Karpas-422 (cell line): ENCODE results near the gene CLMP. TPM values are rescaled to one million over a fixed set of nuclear protein-coding genes. Genes with fewer than 3 reads are reported as not detected.

Experiments used
- DNase-seq: peaks from one replicate; pipeline ENCODE4 v3.0.0-alpha.2; 2015
- H2AFZ ChIP-seq: fragments of 200-600 bp; sonication (generic); 2 replicates; pipeline ENCODE4 v1.6.1; 2014; ENCODE audit warnings: antibody characterized with exemption, low read length, mixed read lengths
- H3K27ac ChIP-seq: fragments of 200-600 bp; sonication (generic); 2 replicates; pipeline ENCODE4 v1.5.1; 2014; ENCODE audit warnings: mild to moderate bottlenecking, low read length, moderate library complexity
- H3K27me3 ChIP-seq: fragments of 200-600 bp; sonication (generic); 2 replicates; pipeline ENCODE4 v1.6.1; 2014; ENCODE audit warnings: low read length, mixed read lengths
- H3K36me3 ChIP-seq: fragments of 200-600 bp; sonication (generic); 2 replicates; pipeline ENCODE4 v1.6.1; 2014; ENCODE audit warnings: low read length, mixed read lengths; ENCODE audit not compliant: insufficient read depth
- H3K4me1 ChIP-seq: fragments of 200-600 bp; sonication (generic); 2 replicates; pipeline ENCODE4 v1.6.1; 2014; ENCODE audit warnings: mild to moderate bottlenecking, low read length, mixed read lengths
- H3K4me2 ChIP-seq: fragments of 200-600 bp; sonication (generic); 2 replicates; pipeline ENCODE4 v1.6.1; 2014; ENCODE audit warnings: low read length, low read depth, mild to moderate bottlenecking; ENCODE audit not compliant: poor library complexity, severe bottlenecking
- H3K4me3 ChIP-seq: fragments of 200-600 bp; sonication (generic); 2 replicates; pipeline ENCODE4 v1.5.1; 2014; ENCODE audit warnings: mild to moderate bottlenecking, antibody characterized with exemption, low read length, mixed read lengths
- H3K79me2 ChIP-seq: fragments of 200-600 bp; sonication (generic); 2 replicates; pipeline ENCODE4 v1.6.1; 2014; ENCODE audit warnings: mild to moderate bottlenecking, low read length, mixed read lengths
- H3K9ac ChIP-seq: fragments of 200-600 bp; sonication (generic); 2 replicates; pipeline ENCODE4 v1.6.0; 2014; ENCODE audit warnings: low read length
- H3K9me2 ChIP-seq: fragments of 200-600 bp; sonication (generic), shearing (Covaris generic); replicated peaks from 2 replicates; pipeline ENCODE4 v1.6.0; 2014; ENCODE audit warnings: mild to moderate bottlenecking, low read length, moderate library complexity; ENCODE audit not compliant: insufficient read depth
- H3K9me3 ChIP-seq: fragments of 300-700, 200-600 bp; sonication (generic); 2 replicates; pipeline ENCODE4 v1.6.1; 2014; ENCODE audit warnings: low read length, mixed read lengths
- H4K20me1 ChIP-seq: fragments of 200-600 bp; sonication (generic); 2 replicates; pipeline ENCODE4 v1.6.1; 2014; ENCODE audit warnings: mild to moderate bottlenecking, antibody characterized with exemption, low read length, low read depth; ENCODE audit not compliant: insufficient read depth
- total RNA-seq: library from RNA; depleted of rRNA; stranded (reverse); fragments of >200 nt; shearing (Covaris generic); gene quantifications from 2 replicates; pipeline ENCODE4 v1.2.3, GENCODE V29; 2014; ENCODE audit warnings: low replicate concordance

CLMP gene
- total RNA-seq, 1 experiment from 2014 or later: not detected

DNA sequence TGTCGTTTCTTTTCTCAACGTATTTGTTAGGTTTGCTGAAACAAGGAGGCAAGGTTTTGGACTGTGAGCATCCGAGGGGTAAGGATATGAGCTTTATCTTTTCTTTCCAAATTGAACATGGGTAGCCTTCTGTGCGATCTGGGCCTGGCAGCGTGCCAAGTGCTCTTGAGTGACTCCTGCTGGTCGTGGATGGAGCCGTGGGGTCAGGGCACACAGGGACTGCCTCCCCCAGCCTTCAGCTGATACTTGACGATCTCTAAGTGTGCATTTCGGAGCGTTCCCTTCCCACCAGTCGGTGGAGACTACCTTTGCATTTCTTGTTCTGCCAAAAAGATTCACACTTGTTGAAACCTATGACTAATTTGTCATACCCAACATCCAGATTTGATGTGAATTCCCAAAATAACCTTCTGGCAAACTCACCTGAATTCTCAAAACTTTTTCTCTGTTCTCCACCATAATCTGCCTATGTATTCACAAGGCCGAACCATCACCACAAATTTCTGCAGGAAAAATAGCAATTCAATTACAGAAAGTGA lies 40.1 kb upstream of the CLMP start:
- H3K79me2 ChIP-seq: no peaks in the 10 kb centered on the region
- no peak overlapping the region for H3K4me3 ChIP-seq
- no peaks in the 10 kb centered on the region for H3K9me2 ChIP-seq
- H2AFZ ChIP-seq: no peak overlapping the region
- H3K9ac ChIP-seq: no peak overlapping the region
- DNase-seq: peak; percentile 74
- no peak overlapping the region for H3K4me2 ChIP-seq
- H4K20me1 ChIP-seq: no peaks in the 10 kb centered on the region
- H3K36me3 ChIP-seq: no peaks in the 10 kb centered on the region
- no peak overlapping the region for H3K27ac ChIP-seq
- no peaks in the 10 kb centered on the region for H3K27me3 ChIP-seq
- H3K9me3 ChIP-seq: no peaks in the 10 kb centered on the region
- H3K4me1 ChIP-seq: no peaks in the 10 kb centered on the region

DNA sequence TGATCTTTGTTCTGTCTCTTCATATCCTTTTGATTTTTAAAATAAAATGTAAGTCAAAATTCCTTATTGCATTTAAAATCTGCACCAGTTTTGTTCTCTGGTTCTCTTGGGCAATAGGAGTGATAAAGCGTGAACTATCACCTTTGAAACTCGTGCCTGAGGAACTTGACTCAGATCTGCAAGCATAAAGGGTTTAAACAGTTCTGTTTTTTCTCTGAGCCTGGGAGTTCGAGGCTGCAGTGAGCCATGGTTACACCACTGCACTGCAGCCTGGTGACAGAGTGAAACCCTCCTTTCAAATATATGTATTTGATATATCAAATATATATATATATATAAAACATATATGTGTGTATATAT lies 38.9 kb upstream of the CLMP start:
- Histone ChIP-seq H3K79me2 (no peaks in the 10 kb centered on the region), H3K4me1 (no peaks in the 10 kb centered on the region), H3K4me2 (no peak overlapping the region), H4K20me1 (no peaks in the 10 kb centered on the region), H3K27me3 (no peaks in the 10 kb centered on the region), H3K9me3 (no peaks in the 10 kb centered on the region), H3K27ac (no peak overlapping the region), H3K4me3 (no peak overlapping the region), H2AFZ (no peak overlapping the region), H3K9ac (no peak overlapping the region), H3K9me2 (no peaks in the 10 kb centered on the region), H3K36me3 (no peaks in the 10 kb centered on the region)
- no peak for DNase-seq

DNA sequence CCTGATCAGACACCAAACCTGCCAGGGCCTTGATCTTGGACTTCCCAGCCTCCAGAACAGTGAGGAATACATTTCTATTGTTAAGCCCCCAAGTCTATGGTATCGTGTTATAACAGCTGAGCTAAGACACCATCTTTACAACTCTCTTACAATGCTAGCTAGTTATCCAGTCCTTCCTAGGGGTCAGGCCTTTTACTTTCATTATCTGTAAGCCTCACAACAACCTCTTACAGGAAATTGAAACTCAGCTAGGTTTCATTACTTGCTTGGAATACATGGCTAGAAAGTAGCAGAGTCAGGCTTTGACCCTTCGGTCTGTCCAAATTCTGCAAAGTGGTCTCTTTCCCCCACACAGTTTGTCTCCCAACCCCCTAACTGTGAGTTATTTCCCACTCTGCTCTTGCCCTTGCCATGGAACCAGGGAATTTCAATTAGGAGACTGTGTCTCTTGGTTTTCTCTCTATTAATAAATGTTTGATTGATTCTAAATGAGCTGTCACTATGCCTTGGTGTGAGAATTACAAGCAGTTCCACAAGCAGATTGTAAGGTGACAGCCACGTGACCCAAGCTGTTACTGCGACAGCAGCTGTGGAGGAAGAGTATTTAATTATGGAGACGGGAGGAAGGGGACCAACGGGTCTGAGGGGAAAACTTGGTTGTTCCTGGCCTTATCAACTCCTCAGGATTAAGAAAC lies 38.4 kb upstream of the CLMP start:
- H3K27ac ChIP-seq: no peak overlapping the region

GRCh38 chr11:123231777-123232176 lies 36.7 kb upstream of the CLMP start:
- Histone ChIP-seq H2AFZ (no peak overlapping the region), H3K9ac (no peak overlapping the region), H3K9me2 (no peaks in the 10 kb centered on the region), H3K27me3 (no peaks in the 10 kb centered on the region), H3K79me2 (no peaks in the 10 kb centered on the region), H3K4me2 (no peak overlapping the region), H3K4me1 (no peaks in the 10 kb centered on the region), H3K27ac (no peak overlapping the region), H3K9me3 (no peaks in the 10 kb centered on the region), H3K36me3 (no peaks in the 10 kb centered on the region), H4K20me1 (no peaks in the 10 kb centered on the region), H3K4me3 (no peak overlapping the region)
- DNase-seq: no peak

More for the DNA sequence above, 38.4 kb upstream of the CLMP start:
- Histone ChIP-seq H3K36me3 (no peaks in the 10 kb centered on the region), H3K79me2 (no peaks in the 10 kb centered on the region), H3K9me2 (no peaks in the 10 kb centered on the region), H3K27me3 (no peaks in the 10 kb centered on the region), H3K9me3 (no peaks in the 10 kb centered on the region), H2AFZ (no peak overlapping the region), H3K4me3 (no peak overlapping the region), H3K4me1 (no peaks in the 10 kb centered on the region), H3K9ac (no peak overlapping the region), H4K20me1 (no peaks in the 10 kb centered on the region), H3K4me2 (no peak overlapping the region)
- no peak for DNase-seq

GRCh38 chr11:123231256-123231655 lies 36.2 kb upstream of the CLMP start:
- Histone ChIP-seq H3K79me2 (no peaks in the 10 kb centered on the region), H3K9me2 (no peaks in the 10 kb centered on the region), H4K20me1 (no peaks in the 10 kb centered on the region), H3K4me1 (no peaks in the 10 kb centered on the region), H3K4me3 (no peak overlapping the region), H3K27me3 (no peaks in the 10 kb centered on the region), H3K27ac (no peak overlapping the region), H2AFZ (no peak overlapping the region), H3K9me3 (no peaks in the 10 kb centered on the region), H3K9ac (no peak overlapping the region), H3K4me2 (no peak overlapping the region), H3K36me3 (no peaks in the 10 kb centered on the region)
- no peak for DNase-seq

DNA sequence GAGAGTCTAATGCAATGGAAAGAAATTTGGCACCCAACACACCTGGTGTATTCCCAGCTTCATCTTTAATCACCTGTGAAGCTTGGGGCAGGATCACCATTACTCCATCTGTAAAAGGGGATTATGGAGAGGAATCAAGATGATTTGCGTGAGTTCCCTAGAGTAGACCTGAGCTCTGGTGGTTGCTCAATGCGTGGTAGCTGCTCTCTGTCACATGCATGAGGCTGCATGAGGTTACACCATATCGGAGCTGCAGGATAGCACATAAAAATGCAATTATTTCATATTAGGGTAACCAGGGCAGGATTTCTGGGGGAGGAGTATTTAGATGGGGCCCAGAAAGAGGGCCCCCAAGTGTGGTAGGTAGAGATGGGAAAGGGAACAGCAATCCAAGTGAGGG lies 35.3 kb upstream of the CLMP start:
- no peak overlapping the region for H3K27ac ChIP-seq
- H3K4me2 ChIP-seq: no peak overlapping the region
- no peaks in the 10 kb centered on the region for H3K9me3 ChIP-seq
- H4K20me1 ChIP-seq: no peaks in the 10 kb centered on the region
- H2AFZ ChIP-seq: no peak overlapping the region
- no peaks in the 10 kb centered on the region for H3K9me2 ChIP-seq
- no peaks in the 10 kb centered on the region for H3K4me1 ChIP-seq
- H3K27me3 ChIP-seq: no peaks in the 10 kb centered on the region
- H3K36me3 ChIP-seq: no peaks in the 10 kb centered on the region
- H3K79me2 ChIP-seq: no peaks in the 10 kb centered on the region
- DNase-seq: no peak
- no peak overlapping the region for H3K9ac ChIP-seq
- H3K4me3 ChIP-seq: no peak overlapping the region

DNA sequence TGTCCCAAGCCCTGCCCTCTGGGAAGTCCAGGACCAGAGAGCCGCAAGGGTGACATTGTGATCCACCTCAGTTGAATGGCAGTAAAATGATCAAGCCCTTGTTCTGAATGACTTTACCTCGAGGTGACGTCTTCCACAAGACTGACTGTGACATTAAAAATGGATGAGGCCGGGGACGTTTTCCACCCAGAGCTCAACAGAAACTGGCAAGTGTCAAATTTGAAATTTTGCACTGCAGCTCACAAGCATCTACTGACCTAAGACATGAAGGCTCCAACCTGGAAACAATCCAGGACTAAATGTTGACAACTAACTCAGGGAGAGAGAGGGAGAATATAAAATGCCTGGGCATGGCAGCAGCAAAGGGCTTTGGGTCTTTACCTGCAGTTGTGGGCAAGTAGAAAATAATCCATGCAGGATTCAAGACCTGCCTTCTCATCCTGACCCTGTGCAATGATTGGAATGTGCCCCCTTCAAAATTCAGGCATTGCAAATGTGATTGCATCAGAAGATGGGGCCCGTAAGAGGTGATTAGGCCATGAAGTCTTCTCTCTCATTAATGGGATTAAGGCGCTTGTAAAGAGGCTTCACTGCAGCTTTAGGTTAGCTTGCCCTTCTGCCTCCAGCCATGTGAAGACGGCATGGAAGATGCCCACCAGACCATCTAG lies 33.6 kb upstream of the CLMP start:
- no peak overlapping the region for H3K4me3 ChIP-seq
- H3K4me2 ChIP-seq: no peak overlapping the region
- H3K79me2 ChIP-seq: no peaks in the 10 kb centered on the region
- no peaks in the 10 kb centered on the region for H4K20me1 ChIP-seq
- no peak for DNase-seq
- H3K4me1 ChIP-seq: no peaks in the 10 kb centered on the region
- H3K27ac ChIP-seq: no peak overlapping the region
- H3K9me2 ChIP-seq: no peaks in the 10 kb centered on the region
- no peak overlapping the region for H2AFZ ChIP-seq
- no peak overlapping the region for H3K9ac ChIP-seq
- H3K27me3 ChIP-seq: no peaks in the 10 kb centered on the region
- H3K9me3 ChIP-seq: no peaks in the 10 kb centered on the region
- no peaks in the 10 kb centered on the region for H3K36me3 ChIP-seq

DNA sequence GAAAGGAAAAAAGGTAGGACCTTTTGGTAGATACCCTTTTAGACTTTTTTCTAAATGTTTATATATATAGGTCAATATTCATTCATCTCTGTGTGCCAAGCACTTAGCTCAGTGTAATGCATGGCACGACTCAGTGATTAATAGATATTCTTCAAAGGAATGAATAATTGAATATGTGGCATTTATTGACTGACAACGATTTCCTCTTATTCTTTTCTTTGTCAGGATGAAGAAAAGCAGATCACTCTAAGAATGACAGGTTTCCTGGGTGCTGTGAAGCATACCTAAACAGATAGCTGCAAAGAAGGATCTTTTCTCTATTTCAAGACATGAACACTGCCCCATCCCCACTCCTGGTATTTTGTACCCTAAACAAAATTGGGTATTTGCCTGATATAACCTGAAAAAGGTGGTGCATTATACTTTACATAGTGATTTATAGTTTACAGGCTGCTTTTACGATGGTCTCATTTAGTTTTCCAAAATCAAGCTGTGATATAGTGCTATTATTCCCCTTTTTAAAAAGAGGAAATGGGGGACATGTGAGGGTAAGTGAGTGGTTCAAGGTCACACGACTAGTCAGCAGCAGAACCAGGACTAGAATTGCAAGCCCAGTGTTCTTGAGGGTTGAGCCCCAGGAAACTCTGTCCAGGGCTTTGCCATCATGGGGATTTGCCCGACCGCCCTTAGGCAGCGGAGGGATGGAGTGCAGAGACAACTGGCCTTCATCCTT lies 32.9 kb upstream of the CLMP start:
- Histone ChIP-seq H2AFZ (no peak overlapping the region), H3K79me2 (no peaks in the 10 kb centered on the region), H3K9me3 (no peaks in the 10 kb centered on the region), H3K4me1 (no peaks in the 10 kb centered on the region), H3K4me2 (no peak overlapping the region), H3K9me2 (no peaks in the 10 kb centered on the region), H3K9ac (no peak overlapping the region), H3K4me3 (no peak overlapping the region), H3K27ac (no peak overlapping the region), H3K36me3 (no peaks in the 10 kb centered on the region), H4K20me1 (no peaks in the 10 kb centered on the region), H3K27me3 (no peaks in the 10 kb centered on the region)
- no peak for DNase-seq
